Measurements from ENCODE around the gene MLST8. TPM values are rescaled to one million over a fixed set of nuclear protein-coding genes. Genes with fewer than 3 reads are reported as not detected.

The MLST8 gene
- total RNA-seq, 1 experiment from 2014 or later: 58.7 TPM

DNA sequence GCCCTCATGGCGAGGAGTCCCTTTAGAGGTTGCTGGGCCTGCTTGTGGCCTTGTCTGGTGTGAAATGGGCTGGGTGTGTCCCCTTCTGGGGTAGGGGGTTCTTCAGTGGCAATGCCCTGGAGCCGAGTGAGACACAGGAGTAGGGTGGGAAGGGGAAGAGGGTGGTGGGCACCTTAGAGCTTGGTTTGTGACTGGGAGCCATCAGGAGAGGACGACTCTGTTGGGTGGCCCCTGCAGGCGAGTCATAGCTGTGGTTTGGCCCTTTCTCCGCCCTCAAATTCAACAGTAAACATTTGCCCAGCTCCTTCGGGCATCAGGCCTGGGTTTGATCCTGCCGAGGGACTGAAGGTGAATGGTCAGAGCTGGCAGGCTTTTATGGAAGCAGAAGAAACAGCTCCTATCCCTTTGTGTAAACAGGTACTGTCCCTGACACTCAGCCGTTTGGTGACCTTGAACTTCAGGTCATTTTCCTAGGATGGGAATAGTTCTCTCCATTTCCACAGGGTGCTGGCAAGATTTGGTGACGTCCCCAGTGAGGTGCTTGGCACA, 21.1 kb downstream of the MLST8 start:
- peaks cover 63% of the 10 kb centered on the region for H3K79me2 ChIP-seq (ENCODE audit: insufficient read depth, low read length)

More for the DNA sequence above, 21.1 kb downstream of the MLST8 start:
- intact Hi-C loops (cut with micrococcal nuclease): no loop called here
- Histone ChIP-seq H3K27me3 (ENCODE audit: insufficient read depth, low read length) (no peaks in the 10 kb centered on the region), H3K36me3 (ENCODE audit: control insufficient read depth in 1 of 2, insufficient read depth in 2 of 2, low read length in 2 of 2) (peaks cover 6 to 16% of the 10 kb centered on the region in 2 experiments; a peak in 3 of 4 replicates), H2AFZ (ENCODE audit: low read depth, low read length, poor library complexity, severe bottlenecking) (no peak overlapping the region), H3K9me2 (ENCODE audit: insufficient read depth) (no peaks in the 10 kb centered on the region), H3K9me3 (ENCODE audit: control insufficient read depth in 1 of 2, insufficient read depth in 1 of 2, low read depth in 1 of 2, low read length in 2 of 2) (no peaks in the 10 kb centered on the region), H3K4me3 (replicated peaks in 1 of 2; ENCODE audit: low read depth in 1 of 2, low read length in 2 of 2) (no peak overlapping the region), H4K20me1 (ENCODE audit: insufficient read depth) (no peaks in the 10 kb centered on the region; the same call in 1 of the 2 replicates), H3K4me1 (ENCODE audit: control insufficient read depth in 1 of 2, insufficient read depth in 2 of 2, low read length in 2 of 2) (peaks cover 25 to 30% of the 10 kb centered on the region in 2 experiments), H3K9ac (ENCODE audit: low read length) (no peak overlapping the region), H3K4me2 (ENCODE audit: low read length) (peak overlapping the region; percentile 75), H3K27ac (ENCODE audit: low read depth, low read length) (peak overlapping the region; percentile 97)
- ChIA-PET POLR2A (interaction anchor here (0.6 to 1.4 kb wide), 5 partner anchors 13 to 525 kb away, joined by 3 to 6 read pairs (median 4); partner anchors contain the start of genes ECI1 and TRAF7), CTCF (no interaction called here), RAD21 (ENCODE audit: low non-redundant PET in 1 of 2, low total read pairs in 2 of 2, uncharacterized antibody in 2 of 2, unreplicated experiment in 2 of 2) (interaction anchor here (0.6 to 1.1 kb wide), 3 partner anchors 8 to 32 kb away, joined by 3 to 4 read pairs (median 3); no protein-coding TSS in a partner anchor)
- BruUV-seq (replicated peaks): TSS peak; percentile 11
- TF ChIP-seq ELF1 (IDR thresholded peaks at IDR 0.05; ENCODE audit: borderline replicate concordance, low read depth) (no peak), JUND (IDR thresholded peaks at IDR 0.05) (no peak), ZNF274 (IDR thresholded peaks at IDR 0.05; ENCODE audit: low read depth, low read length) (no peak), CBX3 (IDR thresholded peaks at IDR 0.05; ENCODE audit: low read depth) (no peak), EGR1 (IDR thresholded peaks at IDR 0.05; ENCODE audit: low read depth) (no peak), TCF7L2 (IDR thresholded peaks at IDR 0.05; ENCODE audit: borderline replicate concordance, extremely low read depth, insufficient read depth, insufficient read length) (no peak), EZH2phosphoT487 (IDR thresholded peaks at IDR 0.05; ENCODE audit: borderline replicate concordance) (no peak), SP1 (IDR thresholded peaks at IDR 0.05; ENCODE audit: low read depth) (no peak), FOSL1 (IDR thresholded peaks at IDR 0.05; ENCODE audit: low read depth) (no peak), EZH2 (IDR thresholded peaks at IDR 0.05) (no peak), POLR2A (IDR thresholded peaks at IDR 0.05; ENCODE audit: borderline replicate concordance, extremely low read depth, insufficient read depth, insufficient read length) (no peak), CEBPB (IDR thresholded peaks at IDR 0.05; ENCODE audit: low read depth) (no peak), ZFX (IDR thresholded peaks at IDR 0.05) (no peak), RAD21 (IDR thresholded peaks at IDR 0.05; ENCODE audit: low read depth) (no peak), POLR2AphosphoS5 (IDR thresholded peaks at IDR 0.05; ENCODE audit: low read depth, low read length) (no peak)
- TF ChIP-seq, protein P1, sequence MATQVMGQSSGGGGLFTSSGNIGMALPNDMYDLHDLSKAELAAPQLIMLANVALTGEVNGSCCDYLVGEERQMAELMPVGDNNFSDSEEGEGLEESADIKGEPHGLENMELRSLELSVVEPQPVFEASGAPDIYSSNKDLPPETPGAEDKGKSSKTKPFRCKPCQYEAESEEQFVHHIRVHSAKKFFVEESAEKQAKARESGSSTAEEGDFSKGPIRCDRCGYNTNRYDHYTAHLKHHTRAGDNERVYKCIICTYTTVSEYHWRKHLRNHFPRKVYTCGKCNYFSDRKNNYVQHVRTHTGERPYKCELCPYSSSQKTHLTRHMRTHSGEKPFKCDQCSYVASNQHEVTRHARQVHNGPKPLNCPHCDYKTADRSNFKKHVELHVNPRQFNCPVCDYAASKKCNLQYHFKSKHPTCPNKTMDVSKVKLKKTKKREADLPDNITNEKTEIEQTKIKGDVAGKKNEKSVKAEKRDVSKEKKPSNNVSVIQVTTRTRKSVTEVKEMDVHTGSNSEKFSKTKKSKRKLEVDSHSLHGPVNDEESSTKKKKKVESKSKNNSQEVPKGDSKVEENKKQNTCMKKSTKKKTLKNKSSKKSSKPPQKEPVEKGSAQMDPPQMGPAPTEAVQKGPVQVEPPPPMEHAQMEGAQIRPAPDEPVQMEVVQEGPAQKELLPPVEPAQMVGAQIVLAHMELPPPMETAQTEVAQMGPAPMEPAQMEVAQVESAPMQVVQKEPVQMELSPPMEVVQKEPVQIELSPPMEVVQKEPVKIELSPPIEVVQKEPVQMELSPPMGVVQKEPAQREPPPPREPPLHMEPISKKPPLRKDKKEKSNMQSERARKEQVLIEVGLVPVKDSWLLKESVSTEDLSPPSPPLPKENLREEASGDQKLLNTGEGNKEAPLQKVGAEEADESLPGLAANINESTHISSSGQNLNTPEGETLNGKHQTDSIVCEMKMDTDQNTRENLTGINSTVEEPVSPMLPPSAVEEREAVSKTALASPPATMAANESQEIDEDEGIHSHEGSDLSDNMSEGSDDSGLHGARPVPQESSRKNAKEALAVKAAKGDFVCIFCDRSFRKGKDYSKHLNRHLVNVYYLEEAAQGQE (IDR thresholded peaks at IDR 0.05; ENCODE audit: low read depth): no peak
- TF ChIP-seq, protein P2, sequence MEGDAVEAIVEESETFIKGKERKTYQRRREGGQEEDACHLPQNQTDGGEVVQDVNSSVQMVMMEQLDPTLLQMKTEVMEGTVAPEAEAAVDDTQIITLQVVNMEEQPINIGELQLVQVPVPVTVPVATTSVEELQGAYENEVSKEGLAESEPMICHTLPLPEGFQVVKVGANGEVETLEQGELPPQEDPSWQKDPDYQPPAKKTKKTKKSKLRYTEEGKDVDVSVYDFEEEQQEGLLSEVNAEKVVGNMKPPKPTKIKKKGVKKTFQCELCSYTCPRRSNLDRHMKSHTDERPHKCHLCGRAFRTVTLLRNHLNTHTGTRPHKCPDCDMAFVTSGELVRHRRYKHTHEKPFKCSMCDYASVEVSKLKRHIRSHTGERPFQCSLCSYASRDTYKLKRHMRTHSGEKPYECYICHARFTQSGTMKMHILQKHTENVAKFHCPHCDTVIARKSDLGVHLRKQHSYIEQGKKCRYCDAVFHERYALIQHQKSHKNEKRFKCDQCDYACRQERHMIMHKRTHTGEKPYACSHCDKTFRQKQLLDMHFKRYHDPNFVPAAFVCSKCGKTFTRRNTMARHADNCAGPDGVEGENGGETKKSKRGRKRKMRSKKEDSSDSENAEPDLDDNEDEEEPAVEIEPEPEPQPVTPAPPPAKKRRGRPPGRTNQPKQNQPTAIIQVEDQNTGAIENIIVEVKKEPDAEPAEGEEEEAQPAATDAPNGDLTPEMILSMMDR (IDR thresholded peaks at IDR 0.05 in 2 of 3, conservative IDR thresholded peaks at IDR 0.05 in 1 of 3; ENCODE audit: borderline replicate concordance in 1 of 3, insufficient read depth in 1 of 3, low read depth in 2 of 3, low read length in 2 of 3): no peak
- TF ChIP-seq, protein P3, sequence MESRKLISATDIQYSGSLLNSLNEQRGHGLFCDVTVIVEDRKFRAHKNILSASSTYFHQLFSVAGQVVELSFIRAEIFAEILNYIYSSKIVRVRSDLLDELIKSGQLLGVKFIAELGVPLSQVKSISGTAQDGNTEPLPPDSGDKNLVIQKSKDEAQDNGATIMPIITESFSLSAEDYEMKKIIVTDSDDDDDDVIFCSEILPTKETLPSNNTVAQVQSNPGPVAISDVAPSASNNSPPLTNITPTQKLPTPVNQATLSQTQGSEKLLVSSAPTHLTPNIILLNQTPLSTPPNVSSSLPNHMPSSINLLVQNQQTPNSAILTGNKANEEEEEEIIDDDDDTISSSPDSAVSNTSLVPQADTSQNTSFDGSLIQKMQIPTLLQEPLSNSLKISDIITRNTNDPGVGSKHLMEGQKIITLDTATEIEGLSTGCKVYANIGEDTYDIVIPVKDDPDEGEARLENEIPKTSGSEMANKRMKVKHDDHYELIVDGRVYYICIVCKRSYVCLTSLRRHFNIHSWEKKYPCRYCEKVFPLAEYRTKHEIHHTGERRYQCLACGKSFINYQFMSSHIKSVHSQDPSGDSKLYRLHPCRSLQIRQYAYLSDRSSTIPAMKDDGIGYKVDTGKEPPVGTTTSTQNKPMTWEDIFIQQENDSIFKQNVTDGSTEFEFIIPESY (IDR thresholded peaks at IDR 0.05; ENCODE audit: extremely low read depth, insufficient replicate concordance, low read length): no peak
- TF ChIP-seq, protein P4, sequence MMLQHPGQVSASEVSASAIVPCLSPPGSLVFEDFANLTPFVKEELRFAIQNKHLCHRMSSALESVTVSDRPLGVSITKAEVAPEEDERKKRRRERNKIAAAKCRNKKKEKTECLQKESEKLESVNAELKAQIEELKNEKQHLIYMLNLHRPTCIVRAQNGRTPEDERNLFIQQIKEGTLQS (IDR thresholded peaks at IDR 0.05): no peak
- ATAC-seq: no peak
- DNase-seq (ENCODE audit: low read depth, low spot score): no peak
